ENCODE data around the gene PCSK7.

- TF ChIP-seq EZH2phosphoT487 (IDR thresholded peaks at IDR 0.05; ENCODE audit: insufficient read depth, low read depth) (no peak), EZH2 (IDR thresholded peaks at IDR 0.05; ENCODE audit: insufficient read depth, poor library complexity, severe bottlenecking) (no peak)
Measured at GRCh38 chr11:117189191-117189940, 42.5 kb downstream of the PCSK7 start.

Data from GM23248 (cell line).